Common myeloid progenitor, CD34-positive (primary cell): ENCODE results near the gene ULK2.

Source experiments
- CTCF ChIA-PET: fragments of 350-600 bp; sonication (Branson Sonifier 250); formaldehyde crosslinking; loops from one replicate; lab custom pipeline; 2021; ENCODE audit warnings: antibody characterized with exemption; lab: Charles Lee
- POLR2A ChIA-PET: fragments of 350-600 bp; sonication (Branson Sonifier 250); formaldehyde crosslinking; loops from one replicate; lab custom pipeline; 2021; ENCODE audit warnings: antibody characterized with exemption; lab: Charles Lee
- DNase-seq, 3 donors: peaks; one replicate each; pipeline versions ENCODE4 v3.0.0 to v3.0.0-alpha.2; 2013
- H3K27ac ChIP-seq, 2 experiments: 1 replicate in 1 of 2; 2 replicates in 1 of 2; pipeline ENCODE4 v1.7.0; 2013; ENCODE audit warnings: inconsistent platforms in 2 of 2, low read length in 2 of 2, mild to moderate bottlenecking in 2 of 2, low read depth in 1 of 2, moderate library complexity in 1 of 2; ENCODE audit not compliant: severe bottlenecking in 2 of 2, insufficient read depth in 1 of 2, poor library complexity in 1 of 2
- H3K27me3 ChIP-seq, 5 experiments: replicated peaks in 2 of 5; 1 replicate in 3 of 5; 2 replicates in 2 of 5; pipeline versions ENCODE4 v1.6.1 to v1.7.0; 2013; ENCODE audit warnings: low read length in 4 of 5, mild to moderate bottlenecking in 2 of 5, moderate library complexity in 2 of 5, inconsistent platforms in 1 of 5; ENCODE audit not compliant: insufficient read depth in 5 of 5, control insufficient read depth in 4 of 5
- H3K36me3 ChIP-seq, 4 experiments: 1 replicate in 2 of 4; 2 replicates in 2 of 4; pipeline versions ENCODE4 v1.6.1 to v1.7.0; 2013; ENCODE audit warnings: low read length in 3 of 4, control low read depth in 1 of 4, mild to moderate bottlenecking in 1 of 4; ENCODE audit not compliant: control insufficient read depth in 4 of 4, insufficient read depth in 4 of 4
- H3K4me1 ChIP-seq, 4 experiments: 1 replicate in 3 of 4; 2 replicates in 1 of 4; pipeline versions ENCODE4 v1.6.1 to v1.7.1; 2013; ENCODE audit warnings: low read length in 3 of 4, mild to moderate bottlenecking in 3 of 4, control low read depth in 1 of 4, inconsistent platforms in 1 of 4, moderate library complexity in 1 of 4; ENCODE audit not compliant: control insufficient read depth in 4 of 4, insufficient read depth in 4 of 4; ENCODE audit errors: control extremely low read depth in 1 of 4
- H3K4me3 ChIP-seq, 7 experiments: 1 replicate in 4 of 7; 2 replicates in 3 of 7; pipeline versions ENCODE4 v1.5.1 to v1.7.0; 2013; ENCODE audit warnings: mild to moderate bottlenecking in 7 of 7, low read length in 6 of 7, moderate library complexity in 6 of 7, inconsistent platforms in 2 of 7, low read depth in 2 of 7, control low read depth in 1 of 7; ENCODE audit not compliant: insufficient read depth in 4 of 7, control insufficient read depth in 1 of 7; ENCODE audit errors: extremely low read depth in 1 of 7
- H3K9me3 ChIP-seq, 5 experiments: 1 replicate in 4 of 5; 2 replicates in 1 of 5; pipeline versions ENCODE4 v1.6.1 to v1.7.1; 2013; ENCODE audit warnings: low read length in 4 of 5, mild to moderate bottlenecking in 2 of 5, inconsistent platforms in 1 of 5, low read depth in 1 of 5, moderate library complexity in 1 of 5; ENCODE audit not compliant: control insufficient read depth in 4 of 5, insufficient read depth in 2 of 5; ENCODE audit errors: control extremely low read depth in 1 of 5
- WGBS: methylation state at CpG from one replicate; pipeline ENCODE4 v1.1.5; 2013; ENCODE audit not compliant: insufficient coverage; 5-methylcytosine and 5-hydroxymethylcytosine counted together

The ULK2 gene

GRCh38 chr17:19787733-19788357 is 79.9 kb downstream of the ULK2 start:
- ChIA-PET POLR2A (interaction anchor here (0.6 kb wide), 1 partner anchor 78 kb away, joined by 3 read pairs; no protein-coding TSS in a partner anchor), CTCF (no interaction called here)
- Histone ChIP-seq H3K4me1 (no peaks in the 10 kb centered on the region), H3K9me3 (peaks cover 0 to 3% (median 0%) of the 10 kb centered on the region in 5 experiments), H3K27ac (no peak overlapping the region), H3K4me3 (no peak overlapping the region), H3K27me3 (no peaks in the 10 kb centered on the region), H3K36me3 (peaks cover 16 to 53% (median 21%) of the 10 kb centered on the region in 4 experiments)
- WGBS = 100% methylated on average over 6 of the region's 7 CpGs
- DNase-seq = no peak

GRCh38 chr17:19785854-19786253 is 81.9 kb downstream of the ULK2 start:
- Histone ChIP-seq H3K36me3 (peaks cover 9 to 53% (median 24%) of the 10 kb centered on the region in 4 experiments), H3K27me3 (no peaks in the 10 kb centered on the region), H3K4me3 (no peak overlapping the region), H3K27ac (no peak overlapping the region), H3K4me1 (no peaks in the 10 kb centered on the region), H3K9me3 (no peaks in the 10 kb centered on the region)
- POLR2A ChIA-PET = no interaction called here
- CTCF ChIA-PET = no interaction called here
- DNase-seq = no peak
- 84% methylated on average over 2 of the region's 4 CpGs for WGBS

- Histone ChIP-seq H3K27ac (no peak overlapping the region), H3K4me3 (no peak overlapping the region), H3K4me1 (no peaks in the 10 kb centered on the region), H3K27me3 (no peaks in the 10 kb centered on the region), H3K9me3 (no peaks in the 10 kb centered on the region), H3K36me3 (peaks cover 4 to 50% (median 16%) of the 10 kb centered on the region in 4 experiments)
- POLR2A ChIA-PET = no interaction called here
- no peak for DNase-seq
- 96% methylated on average over 3 of the region's 9 CpGs for WGBS
- CTCF ChIA-PET = interaction anchor here (1.8 kb wide), 1 partner anchor 19 kb away, joined by 9 read pairs; no protein-coding TSS in a partner anchor
These were observed 86.0 kb downstream of the ULK2 start for GRCh38 chr17:19781488-19782458.

- CTCF ChIA-PET = no interaction called here
- H3K36me3 ChIP-seq = peaks cover 4 to 58% (median 24%) of the 10 kb centered on the region in 4 experiments
These were observed 86.9 kb downstream of the ULK2 start for GRCh38 chr17:19780846-19781245.

GRCh38 chr17:19773534-19773933 is 94.2 kb downstream of the ULK2 start:
- no peaks in the 10 kb centered on the region for H3K9me3 ChIP-seq
- 100% methylated on average over 3 of the region's 6 CpGs for WGBS
- no peaks in the 10 kb centered on the region for H3K27me3 ChIP-seq
- H3K36me3 ChIP-seq = peaks cover 2 to 30% (median 15%) of the 10 kb centered on the region in 4 experiments
- DNase-seq = no peak
- no peak overlapping the region for H3K4me3 ChIP-seq
- POLR2A ChIA-PET = no interaction called here
- H3K27ac ChIP-seq = no peak overlapping the region
- CTCF ChIA-PET = interaction anchor here (0.8 to 1.8 kb wide), 3 partner anchors 9 to 258 kb away, joined by 3 to 5 read pairs (median 3); no protein-coding TSS in a partner anchor
- H3K4me1 ChIP-seq = peaks cover 0 to 4% (median under 1%) of the 10 kb centered on the region in 4 experiments

More at GRCh38 chr17:19780846-19781245, 86.9 kb downstream of the ULK2 start:
- Histone ChIP-seq H3K9me3 (no peaks in the 10 kb centered on the region), H3K27me3 (no peaks in the 10 kb centered on the region), H3K4me3 (no peak overlapping the region), H3K27ac (no peak overlapping the region), H3K4me1 (no peaks in the 10 kb centered on the region)
- no peak for DNase-seq
- 100% methylated on average over 4 of the region's 4 CpGs for WGBS
- POLR2A ChIA-PET = no interaction called here

GRCh38 chr17:19771971-19772630 is 95.6 kb downstream of the ULK2 start:
- ChIA-PET POLR2A (interaction anchor here (0.7 kb wide), 1 partner anchor 254 kb away, joined by 3 read pairs; no protein-coding TSS in a partner anchor), CTCF (interaction anchor here (1.4 to 4.4 kb wide), 2 partner anchors 9 to 11 kb away, joined by 5 to 19 read pairs; no protein-coding TSS in a partner anchor)
- DNase-seq = no peak
- Histone ChIP-seq H3K27me3 (no peaks in the 10 kb centered on the region), H3K36me3 (peaks cover 2 to 19% (median 14%) of the 10 kb centered on the region in 4 experiments), H3K4me3 (no peak overlapping the region), H3K4me1 (peaks cover 0 to 14% (median 4%) of the 10 kb centered on the region in 4 experiments), H3K27ac (no peak overlapping the region), H3K9me3 (no peaks in the 10 kb centered on the region)
- 94% methylated on average over 3 of the region's 7 CpGs for WGBS
